Skeletal muscle satellite cell (primary cell): ENCODE results near the gene INAFM1.
"Not testable (repeated sequence)": the region's sequence is repeated elsewhere in the genome, so short reads cannot be mapped to it uniquely, and the experiment has no call there.

Experiments
- H3K27me3 ChIP-seq: 2 replicates; pipeline ENCODE4 v1.7.0; 2013; ENCODE audit warnings: low read length; ENCODE audit not compliant: control insufficient read depth, insufficient read depth
- H3K36me3 ChIP-seq: 2 replicates; pipeline ENCODE4 v1.7.0; 2013; ENCODE audit warnings: mild to moderate bottlenecking, control low read depth, low read length; ENCODE audit not compliant: insufficient read depth
- H3K4me1 ChIP-seq: 2 replicates; pipeline ENCODE4 v1.7.0; 2013; ENCODE audit warnings: low read length; ENCODE audit not compliant: control insufficient read depth, insufficient read depth
- H3K4me2 ChIP-seq: 2 replicates; pipeline ENCODE4 v1.7.0; 2013; ENCODE audit warnings: mild to moderate bottlenecking, low read length
- H3K4me3 ChIP-seq: 2 replicates; pipeline ENCODE4 v1.7.0; 2013; ENCODE audit warnings: low read length
- H3K9ac ChIP-seq: 2 replicates; pipeline ENCODE4 v1.7.0; 2013; ENCODE audit warnings: mild to moderate bottlenecking, low read depth, low read length, moderate library complexity
- H3K9me3 ChIP-seq: replicated peaks from 2 replicates; pipeline ENCODE4 v1.7.0; 2013; ENCODE audit warnings: mild to moderate bottlenecking, control low read depth, low read length

The INAFM1 gene

GRCh38 chr19:47260476-47260875, 14.2 kb upstream of the INAFM1 start:
- no peak overlapping the region for H3K9ac ChIP-seq
- H3K9me3 ChIP-seq = no peaks in the 10 kb centered on the region
- no peak overlapping the region for H3K4me2 ChIP-seq
- H3K4me3 ChIP-seq = no peak overlapping the region
- H3K36me3 ChIP-seq = peaks cover 34% of the 10 kb centered on the region
- H3K4me1 ChIP-seq = peaks cover 15% of the 10 kb centered on the region
- H3K27me3 ChIP-seq = no peaks in the 10 kb centered on the region

DNA sequence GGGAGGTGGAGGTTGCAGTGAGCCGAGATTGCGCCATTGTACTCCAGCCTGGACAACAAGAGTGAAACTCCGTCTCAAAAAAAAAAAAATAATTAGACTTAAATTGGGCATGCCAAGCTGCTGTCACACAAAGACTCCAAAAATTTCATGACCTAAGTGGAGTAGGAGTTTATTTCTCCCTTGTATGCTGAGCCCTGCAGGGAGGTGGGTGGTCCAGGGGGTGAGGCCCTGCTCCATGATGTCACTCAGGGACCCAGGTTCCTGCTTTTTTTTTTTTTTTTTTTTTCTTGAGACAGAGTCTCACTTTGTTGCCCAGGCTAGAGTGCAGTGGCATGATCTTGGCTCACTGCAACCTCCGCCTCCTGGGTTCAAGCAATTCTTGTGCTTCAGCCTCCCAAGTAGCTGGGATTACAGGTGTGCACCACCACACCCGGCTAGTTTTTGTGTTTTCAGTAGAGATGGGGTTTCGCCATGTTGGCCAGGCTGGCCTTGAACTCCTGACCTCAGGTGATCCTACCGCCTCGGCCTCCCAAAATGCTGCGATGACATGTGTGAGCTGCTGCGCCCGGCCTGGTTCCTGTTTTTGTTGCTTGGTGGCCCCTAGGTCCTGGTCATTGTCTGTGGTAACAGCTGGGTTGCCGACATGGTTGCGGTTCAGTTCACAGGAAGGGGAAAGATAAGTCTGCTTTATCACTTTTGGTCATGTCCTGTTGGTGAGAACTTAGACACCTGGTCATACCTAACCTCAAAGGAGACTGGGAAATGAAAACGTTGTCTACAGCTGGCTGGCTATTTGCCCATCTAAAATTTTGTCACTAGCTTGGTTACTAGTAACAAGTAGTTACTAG, 12.5 kb upstream of the INAFM1 start:
- Histone ChIP-seq H3K36me3 (peaks cover 42% of the 10 kb centered on the region), H3K4me1 (peaks cover 16% of the 10 kb centered on the region)
- not testable (repeated sequence) for H3K9ac ChIP-seq, H3K4me3 ChIP-seq, H3K9me3 ChIP-seq, H3K27me3 ChIP-seq, H3K4me2 ChIP-seq

- H3K27me3 ChIP-seq = no peaks in the 10 kb centered on the region
- peaks cover 5% of the 10 kb centered on the region for H3K4me1 ChIP-seq
- H3K9ac ChIP-seq = no peak overlapping the region
- peaks cover 35% of the 10 kb centered on the region for H3K36me3 ChIP-seq
- H3K9me3 ChIP-seq = no peaks in the 10 kb centered on the region
- no peak overlapping the region for H3K4me2 ChIP-seq
- H3K4me3 ChIP-seq = no peak overlapping the region
Measured at GRCh38 chr19:47264629-47265028, 10.1 kb upstream of the INAFM1 start.

GRCh38 chr19:47266401-47266941, 8.2 kb upstream of the INAFM1 start:
- H3K4me3 ChIP-seq = no peak overlapping the region
- H3K9me3 ChIP-seq = no peaks in the 10 kb centered on the region
- H3K9ac ChIP-seq = no peak overlapping the region
- peaks cover 41% of the 10 kb centered on the region for H3K36me3 ChIP-seq
- H3K4me2 ChIP-seq = no peak overlapping the region
- peaks cover 5% of the 10 kb centered on the region for H3K4me1 ChIP-seq
- H3K27me3 ChIP-seq = no peaks in the 10 kb centered on the region

GRCh38 chr19:47267350-47267759, 7.3 kb upstream of the INAFM1 start:
- no peak overlapping the region for H3K4me2 ChIP-seq
- H3K4me1 ChIP-seq = peaks cover 5% of the 10 kb centered on the region
- H3K36me3 ChIP-seq = peaks cover 41% of the 10 kb centered on the region
- H3K27me3 ChIP-seq = no peaks in the 10 kb centered on the region
- no peak overlapping the region for H3K9ac ChIP-seq
- no peak overlapping the region for H3K4me3 ChIP-seq
- no peaks in the 10 kb centered on the region for H3K9me3 ChIP-seq

DNA sequence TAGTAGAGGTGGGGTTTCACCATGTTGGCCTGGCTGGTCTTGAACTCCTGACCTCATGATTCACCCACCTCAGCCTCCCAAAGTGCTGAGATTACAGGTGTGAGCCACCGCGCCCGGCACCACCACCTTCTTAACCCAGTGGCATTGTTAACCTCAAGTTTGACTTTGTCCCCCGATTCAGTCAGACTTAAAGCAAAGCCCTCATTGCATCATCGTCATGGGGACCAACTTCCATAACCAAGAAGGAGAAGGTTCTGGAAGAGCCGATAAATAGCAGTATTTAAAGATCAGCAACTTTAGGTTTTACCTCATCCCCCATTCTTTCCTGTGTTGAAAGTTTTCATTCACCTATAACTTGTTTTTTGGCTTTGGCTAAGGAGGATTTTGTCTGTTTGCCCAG, 6.7 kb upstream of the INAFM1 start:
- Histone ChIP-seq H3K9ac (no peak overlapping the region), H3K9me3 (no peaks in the 10 kb centered on the region), H3K36me3 (peaks cover 41% of the 10 kb centered on the region), H3K4me3 (no peak overlapping the region), H3K4me1 (peaks cover 11% of the 10 kb centered on the region), H3K27me3 (no peaks in the 10 kb centered on the region), H3K4me2 (no peak overlapping the region)

DNA sequence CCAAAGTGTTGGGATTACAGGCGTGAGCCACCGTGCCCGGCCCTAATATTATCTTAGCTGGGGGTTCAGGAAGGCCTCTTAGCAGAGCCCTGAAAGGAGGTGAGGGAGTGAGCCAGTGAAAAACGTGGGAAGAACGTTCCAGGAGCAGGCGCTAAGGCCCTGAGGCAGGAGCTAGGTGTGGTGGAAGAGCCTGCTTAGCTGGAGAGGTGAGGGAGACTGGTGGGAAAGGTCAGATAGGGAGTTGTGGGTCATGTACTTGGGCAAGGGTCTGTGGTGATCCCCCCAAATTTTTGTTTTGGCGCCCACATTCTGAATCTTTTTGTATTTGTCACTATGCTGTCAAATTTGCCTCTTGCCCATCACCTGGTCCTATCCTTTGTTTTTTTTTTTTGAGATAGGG, 5.1 kb upstream of the INAFM1 start:
- Histone ChIP-seq H3K4me3 (no peak overlapping the region), H3K27me3 (no peaks in the 10 kb centered on the region), H3K4me2 (no peak overlapping the region), H3K4me1 (peaks cover 22% of the 10 kb centered on the region), H3K9me3 (no peaks in the 10 kb centered on the region), H3K36me3 (peaks cover 37% of the 10 kb centered on the region), H3K9ac (no peak overlapping the region)

DNA sequence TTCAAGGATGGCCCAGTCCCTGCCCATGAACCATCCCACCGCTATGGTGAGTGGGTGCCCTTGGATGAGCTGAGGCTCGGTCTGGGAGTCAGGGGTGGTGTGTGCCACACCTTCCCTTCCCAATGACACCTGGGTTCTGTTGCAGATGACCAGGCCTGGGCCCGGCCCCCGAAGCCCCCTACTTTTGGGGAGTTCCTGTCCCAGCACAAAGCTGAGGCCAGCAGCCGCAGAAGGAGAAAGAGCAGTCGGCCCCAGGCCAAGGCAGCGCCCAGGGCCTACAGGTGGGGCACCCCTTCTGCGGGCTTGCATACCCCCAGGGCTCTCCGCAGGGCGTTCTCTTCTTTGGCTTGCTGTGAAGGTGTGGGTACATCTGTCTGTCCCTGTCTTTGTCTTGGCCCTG, 4.3 kb upstream of the INAFM1 start:
- no peak overlapping the region for H3K4me3 ChIP-seq
- H3K27me3 ChIP-seq = no peaks in the 10 kb centered on the region
- H3K4me2 ChIP-seq = no peak overlapping the region
- H3K9ac ChIP-seq = no peak overlapping the region
- H3K36me3 ChIP-seq = peaks cover 31% of the 10 kb centered on the region
- peaks cover 29% of the 10 kb centered on the region for H3K4me1 ChIP-seq
- no peaks in the 10 kb centered on the region for H3K9me3 ChIP-seq

- H3K36me3 ChIP-seq = peaks cover 21% of the 10 kb centered on the region
- no peaks in the 10 kb centered on the region for H3K27me3 ChIP-seq
- H3K4me3 ChIP-seq = no peak overlapping the region
Measured at GRCh38 chr19:47271949-47272348, 2.7 kb upstream of the INAFM1 start.

DNA sequence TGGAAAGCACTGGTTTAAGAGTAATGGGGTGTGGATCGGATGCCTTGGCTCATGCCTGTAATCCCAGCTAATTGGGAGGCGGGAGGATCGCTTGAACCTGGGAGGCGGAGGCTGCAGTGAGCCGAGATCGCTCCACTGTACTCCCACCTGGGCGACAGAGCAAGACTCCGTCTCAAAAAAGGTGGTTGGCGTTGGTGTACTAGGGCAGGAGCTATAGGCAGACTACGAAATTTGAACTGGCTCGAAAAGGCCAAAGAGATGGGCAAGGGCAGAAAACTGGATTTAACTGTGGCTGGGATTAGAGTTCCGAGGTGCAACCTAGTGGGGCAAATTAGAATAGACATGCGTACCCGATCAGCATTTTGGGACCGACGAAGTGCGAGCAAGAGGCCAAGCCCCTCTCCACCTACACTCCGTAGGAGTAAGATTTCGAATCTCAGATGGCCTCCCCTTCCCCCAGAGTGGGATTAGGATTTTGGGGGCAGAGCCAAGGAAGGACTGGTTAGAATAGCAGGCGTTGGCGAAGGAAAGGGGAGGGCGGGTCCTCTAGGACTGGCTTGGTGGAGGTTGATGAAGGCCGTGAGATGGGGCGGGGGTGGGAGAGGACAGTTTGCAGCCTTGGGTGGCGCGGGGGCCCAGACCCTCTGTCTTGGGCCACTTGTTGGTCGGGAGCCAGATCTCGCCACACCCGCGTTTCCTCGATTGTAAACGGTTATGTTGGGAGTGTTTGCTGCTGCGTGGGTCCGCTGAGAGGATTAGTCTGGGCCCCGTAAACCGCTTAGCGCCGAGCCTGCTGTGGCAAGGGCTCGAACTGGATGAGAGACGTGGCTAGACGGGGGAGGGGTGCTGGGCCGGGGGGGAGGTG, 2.0 kb upstream of the INAFM1 start:
- H3K36me3 ChIP-seq = peaks cover 21% of the 10 kb centered on the region
- H3K9ac ChIP-seq = peak overlapping the region; percentile 94
- H3K4me1 ChIP-seq = peaks cover 34% of the 10 kb centered on the region
- H3K4me2 ChIP-seq = peak overlapping the region; percentile 98
- H3K9me3 ChIP-seq = no peaks in the 10 kb centered on the region
- peak overlapping the region; percentile 79 for H3K4me3 ChIP-seq
- no peaks in the 10 kb centered on the region for H3K27me3 ChIP-seq

More at GRCh38 chr19:47271949-47272348, 2.7 kb upstream of the INAFM1 start:
- no peaks in the 10 kb centered on the region for H3K9me3 ChIP-seq
- peaks cover 39% of the 10 kb centered on the region for H3K4me1 ChIP-seq
- H3K4me2 ChIP-seq = no peak overlapping the region
- no peak overlapping the region for H3K9ac ChIP-seq

- Histone ChIP-seq H3K27me3 (no peaks in the 10 kb centered on the region), H3K36me3 (peaks cover 21% of the 10 kb centered on the region), H3K9ac (peak overlapping the region; percentile 94), H3K9me3 (no peaks in the 10 kb centered on the region), H3K4me1 (peaks cover 37% of the 10 kb centered on the region), H3K4me3 (peak overlapping the region; percentile 79), H3K4me2 (peak overlapping the region; percentile 98)
Measured at GRCh38 chr19:47273313-47274070, 1.2 kb upstream of the INAFM1 start.
